GM21786 (cell line): ENCODE data around the gene GOLGA7B.

Experiments used
- ATAC-seq: cut with Tn5 transposase; IDR thresholded peaks from one replicate; pipeline ENCODE4 v1.9.1; 2021; ENCODE audit not compliant: unreplicated experiment

The GOLGA7B gene

DNA sequence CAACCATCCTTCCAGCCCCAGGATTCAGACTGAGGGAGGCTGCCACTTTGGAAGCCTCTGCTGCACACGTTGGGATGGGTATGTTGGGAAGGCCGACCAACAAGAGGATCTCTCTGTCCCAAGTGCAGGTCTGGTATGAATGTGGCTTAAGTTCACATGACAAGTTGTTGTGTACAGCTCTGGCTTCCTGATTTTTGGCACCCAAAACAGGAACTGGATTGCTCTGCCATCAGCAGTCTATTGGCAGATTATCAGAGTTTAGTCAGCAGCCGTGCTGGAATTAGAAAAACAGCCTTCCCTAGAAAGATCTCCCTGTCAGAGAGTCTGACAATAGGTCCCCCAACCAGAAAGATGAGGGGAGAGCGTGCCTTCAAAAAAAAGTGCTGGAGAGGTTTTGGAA, 66.9 kb downstream of the GOLGA7B start:
- no peak for ATAC-seq

DNA sequence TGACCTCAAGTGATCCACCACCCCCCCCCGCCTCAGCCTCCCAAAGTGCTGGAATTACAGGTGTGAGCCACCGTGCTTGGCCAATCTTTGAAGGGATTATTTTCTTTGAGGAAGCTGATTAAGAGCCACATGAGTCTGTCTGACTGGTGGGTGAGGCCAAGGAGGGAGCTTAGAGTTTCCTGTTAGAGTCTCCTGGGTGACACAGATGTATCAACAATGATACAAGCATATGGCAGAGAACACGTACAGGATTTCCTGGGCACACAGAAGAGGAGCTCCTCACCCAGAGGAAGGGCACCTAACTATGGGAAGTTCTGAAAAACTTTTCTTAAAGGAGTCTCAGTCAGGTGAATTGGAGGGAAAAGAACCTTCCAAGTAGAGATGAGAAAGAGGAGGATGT, 69.4 kb downstream of the GOLGA7B start:
- ATAC-seq, result no peak

DNA sequence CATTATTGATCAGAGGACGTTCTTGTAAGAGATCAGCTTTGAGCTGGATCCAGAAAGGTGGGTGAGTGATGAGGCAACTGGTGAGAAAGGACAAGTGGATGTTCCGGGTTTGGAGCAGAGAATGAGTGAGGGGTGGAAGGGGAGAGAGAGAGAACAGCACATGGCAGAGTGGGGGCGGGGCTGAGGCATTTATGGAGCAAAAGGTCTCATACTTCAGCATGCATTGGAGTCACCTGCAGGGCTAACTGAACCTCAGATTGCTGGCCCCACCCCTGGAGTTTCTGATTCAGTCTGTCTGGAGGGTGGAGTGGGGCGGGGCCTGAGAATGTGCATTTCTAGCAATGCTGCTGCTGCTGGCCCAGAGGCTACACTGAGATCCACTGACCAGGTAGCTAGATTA, 71.2 kb downstream of the GOLGA7B start:
- ATAC-seq, result no peak
